Head of caudate nucleus (tissue), 42 donors: ENCODE measurements around the gene RTN4RL1.

Experiments used
- DNase-seq, 42 donors: peaks; one replicate each; pipeline versions ENCODE4 v3.0.0 to v3.0.0-alpha.2; 2020 to 2021; ENCODE audit warnings: mixed read lengths in 7 of 42
- intact Hi-C: fragments of 100-400 bp; cut with DNase I; formaldehyde crosslinking; loops from one replicate; pipeline ENCODE4 v1.15.0; 2022

The RTN4RL1 gene

DNA sequence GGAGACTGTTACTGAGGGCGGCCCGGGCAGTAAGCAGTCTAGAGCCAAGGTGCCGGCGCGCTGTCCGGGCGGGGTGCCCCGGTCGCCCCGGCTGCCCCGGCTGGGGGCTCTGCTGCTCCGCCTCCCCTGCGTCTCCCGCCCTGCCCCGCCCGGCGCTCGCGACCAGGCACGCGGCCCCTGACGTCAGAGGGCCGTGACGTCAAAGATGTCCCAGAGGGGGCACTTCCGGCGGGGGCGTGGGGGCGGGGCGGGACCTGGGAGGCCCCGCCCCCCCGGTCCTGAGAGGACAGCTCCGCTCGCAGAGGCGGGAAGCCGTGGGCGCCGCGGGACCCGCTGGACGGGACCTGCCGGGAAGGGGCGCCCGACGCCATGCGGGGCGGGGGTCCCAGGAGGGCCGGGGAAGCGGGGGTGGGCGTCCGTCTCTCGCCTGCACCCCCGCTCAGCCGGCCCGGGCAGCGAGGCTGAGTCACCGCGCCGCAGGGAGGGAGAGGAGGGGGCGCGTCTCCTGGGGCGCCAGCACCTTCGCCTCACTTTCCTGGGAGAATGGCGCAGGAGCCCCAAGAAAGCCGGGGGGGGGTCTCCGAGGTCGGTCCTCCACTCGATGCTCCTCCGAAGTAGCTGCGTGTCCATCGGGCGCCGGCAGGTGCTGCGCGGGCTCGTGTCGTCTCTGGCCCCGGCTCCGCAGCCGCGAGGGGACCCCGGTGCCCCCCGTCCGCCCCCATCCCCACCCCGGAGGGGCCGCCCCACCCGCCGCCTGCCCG is 25.3 kb upstream of the RTN4RL1 start:
- intact Hi-C loops = no loop called here
- DNase-seq = peak in 35 of 42 donors; percentile 39 to 84 (median 63)

DNA sequence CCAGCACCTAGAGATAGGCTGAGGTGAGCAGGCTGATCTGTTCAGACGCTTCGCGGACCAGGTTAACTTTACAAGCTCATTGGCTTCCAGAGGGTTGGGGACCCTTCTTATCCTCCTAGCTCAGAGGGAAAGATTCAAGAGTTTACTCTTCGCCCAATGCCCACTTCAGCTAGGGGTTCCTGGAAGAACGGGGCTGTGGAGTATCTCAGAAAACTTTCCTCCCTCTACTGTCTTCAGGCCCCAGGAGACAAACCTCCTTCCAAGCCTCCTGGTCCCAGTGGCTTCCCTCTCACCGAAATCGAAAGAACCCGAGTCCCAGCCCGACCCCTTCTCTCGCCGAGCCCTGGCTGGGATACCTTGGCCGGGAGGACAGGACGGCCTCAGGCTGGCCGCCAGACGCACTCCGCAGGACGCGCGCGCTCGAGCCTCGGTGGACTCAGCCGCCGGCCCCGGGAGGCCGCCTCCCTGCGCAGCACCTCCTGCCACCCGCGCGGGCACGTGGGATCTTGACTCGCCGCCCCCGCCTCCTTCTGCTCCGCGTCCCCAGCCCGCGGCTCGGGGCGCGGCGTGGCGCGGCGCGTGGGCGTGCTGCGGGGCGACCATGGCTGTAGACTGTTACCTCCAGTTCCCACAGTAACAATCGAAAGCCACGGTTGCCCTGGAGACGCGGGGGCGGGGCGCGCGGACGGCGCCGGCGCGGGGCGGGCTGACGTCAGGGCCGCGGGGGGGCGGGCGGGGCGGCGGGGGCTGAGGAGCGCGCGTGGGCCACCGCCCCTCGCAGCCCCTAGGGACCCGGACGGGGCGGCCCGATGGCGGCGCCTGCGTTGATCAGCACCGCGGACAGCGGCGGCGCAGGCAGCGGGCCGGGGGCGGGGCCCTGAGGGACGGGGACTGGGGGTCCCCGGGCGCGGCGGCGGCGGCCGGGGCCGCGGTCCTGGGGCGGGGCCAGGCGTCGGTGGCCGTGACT is 24.5 kb upstream of the RTN4RL1 start:
- intact Hi-C loops = loop anchor here (10.0 kb wide), 1 partner anchor 335 kb away; the partner anchor contains the start of gene TLCD2
- DNase-seq = peak; percentile 46 to 91 (median 82)

DNA sequence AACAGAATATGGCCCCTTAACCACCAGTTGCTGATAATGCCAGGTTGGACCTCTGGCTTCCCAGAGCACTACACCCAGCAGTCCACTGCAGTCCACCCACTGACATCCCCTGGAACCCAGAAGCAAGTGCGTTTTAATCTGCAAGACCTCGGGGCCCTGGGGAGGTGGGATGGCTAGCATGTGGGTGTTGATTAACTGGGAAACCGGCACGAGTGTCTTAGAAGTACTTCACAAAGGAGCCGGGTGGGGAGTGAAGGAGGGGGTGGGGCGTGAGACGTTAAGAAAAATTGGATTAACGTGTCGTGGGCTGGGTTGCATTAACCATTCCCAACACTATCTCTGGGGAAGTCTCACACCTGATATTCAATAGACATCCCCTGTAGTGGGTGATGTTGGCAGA is 23.7 kb upstream of the RTN4RL1 start:
- intact Hi-C loops = loop anchor here (10.0 kb wide), 1 partner anchor 334 kb away; the partner anchor contains the start of gene TLCD2
- no peak for DNase-seq

DNA sequence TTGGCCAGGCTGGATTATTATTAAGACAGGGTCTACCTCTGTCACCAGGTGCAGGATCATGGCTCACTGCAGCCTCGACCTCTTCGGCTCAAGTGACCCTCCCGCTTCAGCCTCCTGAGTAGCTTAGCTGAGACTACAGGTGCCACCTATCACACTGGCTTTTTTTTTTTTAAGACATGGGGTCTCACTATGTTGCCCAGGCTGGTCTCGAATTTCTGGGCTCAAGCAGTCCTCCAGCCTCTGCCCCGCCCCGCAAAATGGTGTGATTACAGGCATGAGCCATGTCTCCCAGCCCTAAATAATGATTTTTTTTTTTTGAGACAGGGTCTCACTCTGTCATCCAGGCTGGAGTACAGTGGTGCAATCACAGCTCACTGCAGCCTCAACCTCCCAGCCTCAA is 22.5 kb upstream of the RTN4RL1 start:
- intact Hi-C loops = loop anchor here (10.0 kb wide), 1 partner anchor 333 kb away; the partner anchor contains the start of gene TLCD2

DNA sequence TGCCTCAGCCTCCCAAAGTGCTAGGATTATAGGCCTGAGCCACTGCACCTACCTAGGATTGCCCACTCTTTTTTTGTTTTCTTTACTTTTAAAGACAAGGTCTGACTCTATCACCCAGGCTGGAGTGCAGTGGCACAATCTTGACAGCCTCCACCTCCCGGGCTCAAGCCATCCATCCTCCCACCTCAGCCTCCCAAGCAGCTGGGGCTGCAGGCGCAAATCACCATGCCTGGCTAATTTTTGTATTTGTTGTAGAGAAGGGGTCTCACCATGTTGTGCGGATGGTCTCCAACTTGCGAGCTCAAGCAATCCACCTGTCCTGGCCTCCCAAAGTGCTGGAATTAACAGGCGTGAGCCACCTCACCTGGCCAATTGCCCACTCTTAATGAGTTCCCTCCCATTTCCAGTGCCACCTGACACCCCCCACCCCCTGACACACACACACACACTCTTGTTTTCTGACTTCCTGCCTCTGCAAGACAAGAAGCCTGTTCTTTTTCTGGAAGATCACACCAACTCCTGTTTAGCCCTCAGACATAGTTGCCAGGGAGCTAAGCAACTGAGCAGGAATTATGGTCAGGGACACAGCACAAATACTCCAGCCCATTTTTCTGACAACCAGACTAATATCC is 19.2 kb upstream of the RTN4RL1 start:
- intact Hi-C loops = loop anchor here (10.0 kb wide), 1 partner anchor 330 kb away; the partner anchor contains the start of gene TLCD2
- no peak for DNase-seq

More for the DNA sequence above, 22.5 kb upstream of the RTN4RL1 start:
- no peak for DNase-seq

DNA sequence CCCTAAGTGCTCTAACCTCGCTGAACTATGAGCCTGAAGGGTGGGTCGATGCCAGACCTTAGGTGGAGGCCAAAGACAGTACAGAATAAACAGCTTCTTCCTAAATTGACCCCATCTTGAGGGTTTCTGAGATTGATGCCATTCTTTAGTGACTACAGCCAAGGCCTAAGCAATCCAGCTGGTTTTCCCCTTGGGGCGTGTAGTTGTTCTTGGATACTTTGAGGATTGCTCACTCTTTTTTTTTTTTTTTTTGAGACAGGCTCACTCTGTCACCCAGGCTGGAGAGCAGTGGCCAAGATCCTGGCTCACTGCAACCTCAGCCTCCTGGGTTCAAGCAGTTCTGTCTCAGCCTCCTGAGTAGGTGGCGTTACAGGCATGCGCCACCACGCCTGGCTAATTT is 18.7 kb upstream of the RTN4RL1 start:
- intact Hi-C loops = loop anchor here (10.0 kb wide), 1 partner anchor 329 kb away; the partner anchor contains the start of gene TLCD2
- no peak for DNase-seq

DNA sequence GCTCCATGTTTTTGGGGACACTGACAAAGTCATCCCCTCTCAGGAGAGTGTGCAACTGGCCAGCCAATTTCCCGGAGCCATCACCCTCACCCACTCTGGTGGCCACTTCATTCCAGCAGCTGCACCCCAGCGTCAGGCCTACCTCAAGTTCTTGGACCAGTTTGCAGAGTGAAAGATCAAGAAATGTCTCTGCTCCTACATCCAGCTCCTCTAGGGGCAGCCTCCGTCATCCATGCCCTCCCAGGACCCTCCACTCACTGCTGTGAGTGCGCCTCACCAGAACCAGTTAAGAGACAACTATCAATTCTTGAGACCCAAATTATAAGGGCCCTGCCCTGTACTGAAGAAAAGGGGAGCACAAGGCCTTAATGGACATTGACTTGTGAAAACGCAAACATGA is 17.8 kb upstream of the RTN4RL1 start:
- intact Hi-C loops = loop anchor here (10.0 kb wide), 1 partner anchor 328 kb away; the partner anchor contains the start of gene TLCD2
- no peak for DNase-seq

DNA sequence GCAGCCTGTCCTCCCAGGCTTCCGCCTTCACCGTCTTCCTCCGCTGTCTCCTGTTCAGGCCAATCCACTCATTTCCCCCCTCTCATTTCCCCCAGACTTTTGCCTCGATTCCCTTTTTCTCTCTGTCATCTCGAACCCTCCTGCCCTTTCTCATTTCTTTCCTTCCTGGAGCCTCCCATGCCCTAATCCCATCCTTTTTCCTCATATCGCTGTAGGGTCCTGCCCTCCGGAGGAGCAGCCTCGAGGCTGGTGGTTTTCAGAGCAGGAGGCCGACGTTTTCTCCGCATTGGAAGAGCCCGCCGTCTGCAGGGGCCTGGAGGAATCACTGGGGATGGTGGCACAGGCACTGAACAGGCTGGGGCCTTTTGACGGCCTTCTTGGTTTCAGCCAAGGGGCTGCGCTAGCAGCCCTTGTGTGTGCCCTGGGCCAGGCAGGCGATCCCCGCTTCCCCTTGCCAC is 17.3 kb upstream of the RTN4RL1 start:
- DNase-seq = peak in 8 of 42 donors; percentile 32 to 63 (median 44)
- intact Hi-C loops = loop anchor here (10.0 kb wide), 1 partner anchor 328 kb away; the partner anchor contains the start of gene TLCD2

DNA sequence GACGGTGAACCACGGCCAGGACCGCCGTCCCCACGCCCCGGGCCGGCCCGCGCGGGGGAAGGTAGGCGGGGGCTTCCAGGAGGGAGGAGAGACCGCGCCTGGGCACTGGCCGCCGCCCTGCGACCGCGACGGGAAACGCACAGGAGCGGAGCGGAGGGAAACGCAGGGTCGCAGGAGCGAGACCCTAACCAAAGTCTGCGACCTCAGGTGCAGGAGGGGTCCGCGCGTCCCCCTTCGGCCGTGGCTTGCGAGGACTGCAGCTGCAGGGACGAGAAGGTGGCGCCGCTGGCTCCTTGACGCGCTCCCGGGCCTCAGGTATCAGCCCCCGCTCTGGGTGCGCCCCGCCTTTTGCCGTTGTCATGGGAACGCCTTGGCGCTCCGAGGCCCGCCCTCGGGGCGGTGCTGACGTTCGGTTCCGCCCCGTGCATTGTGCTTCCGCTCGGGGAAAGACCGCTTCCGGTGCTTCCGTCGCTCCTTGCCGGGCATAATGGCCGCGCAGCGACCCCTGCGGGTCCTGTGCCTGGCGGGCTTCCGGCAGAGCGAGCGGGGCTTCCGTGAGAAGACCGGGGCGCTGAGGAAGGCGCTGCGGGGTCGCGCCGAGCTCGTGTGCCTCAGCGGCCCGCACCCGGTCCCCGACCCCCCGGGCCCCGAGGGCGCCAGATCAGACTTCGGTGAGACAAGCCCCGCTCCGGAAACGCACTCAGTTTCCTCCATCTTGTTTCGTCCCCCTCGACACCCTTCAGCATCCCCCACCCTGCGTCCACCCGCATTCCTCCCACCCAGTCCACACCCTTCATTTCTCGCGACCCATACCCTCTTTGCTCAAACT is 16.6 kb upstream of the RTN4RL1 start, which contains the start of gene OVCA2:
OVCA2 (plus strand) TSS at position 462 of the 829 bp plus-strand sequence; CDS start at position 488, 26 bp downstream.
- DNase-seq = peak; percentile 86 to 98 (median 96)
- intact Hi-C loops = loop anchor here (10.0 kb wide), 1 partner anchor 327 kb away; the partner anchor contains the start of gene TLCD2

DNA sequence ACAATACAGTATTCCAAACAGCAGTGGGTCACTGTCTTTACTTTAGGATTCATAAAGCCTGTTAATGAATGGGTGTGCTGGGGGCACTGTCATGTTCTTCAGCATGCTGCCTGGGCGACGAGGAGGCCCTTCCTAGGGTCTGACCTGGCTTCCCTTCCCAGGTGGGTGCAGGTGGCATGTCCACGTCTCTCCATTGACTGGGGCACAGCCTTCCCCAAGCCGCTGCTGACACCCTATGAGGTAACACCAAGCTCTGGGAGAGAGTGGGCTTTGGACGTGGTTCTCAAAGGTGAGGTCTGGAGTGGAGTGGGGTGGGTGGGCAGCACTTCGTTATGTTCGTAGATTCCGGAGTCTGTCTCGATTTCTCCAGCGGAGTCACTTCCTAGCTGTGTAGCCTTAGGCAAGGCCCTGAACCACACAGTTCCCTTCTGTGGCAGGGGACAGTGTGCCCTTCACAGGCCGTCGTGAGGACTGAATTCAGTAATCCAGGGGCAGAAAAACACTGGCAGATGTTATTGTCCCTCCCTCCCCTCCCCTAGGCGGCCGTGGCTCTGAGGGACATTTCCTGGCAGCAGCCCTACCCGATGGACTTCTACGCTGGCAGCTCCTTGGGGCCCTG is 15.9 kb upstream of the RTN4RL1 start:
- no peak for DNase-seq
- intact Hi-C loops = loop anchor here (10.0 kb wide), 1 partner anchor 326 kb away; the partner anchor contains the start of gene TLCD2

DNA sequence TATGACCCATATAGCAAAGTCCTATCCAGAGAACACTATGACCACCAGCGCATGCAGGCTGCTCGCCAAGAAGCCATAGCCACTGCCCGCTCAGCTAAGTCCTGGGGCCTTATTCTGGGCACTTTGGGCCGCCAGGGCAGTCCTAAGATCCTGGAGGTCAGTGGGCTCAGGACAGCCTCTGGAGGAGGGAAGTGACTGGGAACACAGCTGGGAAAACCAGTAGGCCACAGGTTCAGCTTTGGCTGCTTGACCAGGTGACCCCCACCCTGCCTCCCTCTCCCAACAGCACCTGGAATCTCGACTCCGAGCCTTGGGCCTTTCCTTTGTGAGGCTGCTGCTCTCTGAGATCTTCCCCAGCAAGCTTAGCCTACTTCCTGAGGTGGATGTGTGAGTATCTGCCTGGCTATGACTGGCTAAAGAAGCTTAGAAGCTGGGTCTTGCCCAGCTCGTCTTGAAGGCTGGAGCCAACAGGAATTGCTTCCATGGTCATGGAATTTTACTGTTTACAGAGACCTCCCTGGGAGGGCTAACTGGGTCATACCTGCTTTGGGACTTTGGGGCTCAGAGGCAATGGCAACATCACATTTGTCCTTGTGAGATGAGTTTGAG is 15.2 kb upstream of the RTN4RL1 start:
- intact Hi-C loops = loop anchor here (10.0 kb wide), 1 partner anchor 326 kb away; the partner anchor contains the start of gene TLCD2

DNA sequence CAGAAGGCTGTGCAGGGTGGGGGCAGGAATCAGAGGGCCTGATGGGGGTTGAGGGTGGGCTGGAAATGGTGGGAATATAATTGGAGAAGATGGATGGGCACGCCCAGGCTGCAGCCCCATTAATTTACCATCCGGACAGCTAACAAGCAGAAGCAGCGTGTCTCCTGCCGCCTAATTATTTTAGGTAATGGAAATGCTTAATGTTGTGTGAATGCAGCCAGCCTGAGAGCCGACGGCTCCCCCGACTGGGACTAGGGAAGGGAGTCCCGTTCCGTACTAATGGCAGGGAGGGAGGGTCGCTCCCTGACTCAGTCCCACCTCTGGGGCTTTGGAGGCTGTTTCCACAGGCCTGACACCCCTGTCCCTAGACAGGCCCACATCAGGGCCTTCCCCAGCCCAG is 12.0 kb upstream of the RTN4RL1 start:
- no peak for DNase-seq
- intact Hi-C loops = no loop called here

More for the DNA sequence above, 15.2 kb upstream of the RTN4RL1 start:
- DNase-seq = no peak

DNA sequence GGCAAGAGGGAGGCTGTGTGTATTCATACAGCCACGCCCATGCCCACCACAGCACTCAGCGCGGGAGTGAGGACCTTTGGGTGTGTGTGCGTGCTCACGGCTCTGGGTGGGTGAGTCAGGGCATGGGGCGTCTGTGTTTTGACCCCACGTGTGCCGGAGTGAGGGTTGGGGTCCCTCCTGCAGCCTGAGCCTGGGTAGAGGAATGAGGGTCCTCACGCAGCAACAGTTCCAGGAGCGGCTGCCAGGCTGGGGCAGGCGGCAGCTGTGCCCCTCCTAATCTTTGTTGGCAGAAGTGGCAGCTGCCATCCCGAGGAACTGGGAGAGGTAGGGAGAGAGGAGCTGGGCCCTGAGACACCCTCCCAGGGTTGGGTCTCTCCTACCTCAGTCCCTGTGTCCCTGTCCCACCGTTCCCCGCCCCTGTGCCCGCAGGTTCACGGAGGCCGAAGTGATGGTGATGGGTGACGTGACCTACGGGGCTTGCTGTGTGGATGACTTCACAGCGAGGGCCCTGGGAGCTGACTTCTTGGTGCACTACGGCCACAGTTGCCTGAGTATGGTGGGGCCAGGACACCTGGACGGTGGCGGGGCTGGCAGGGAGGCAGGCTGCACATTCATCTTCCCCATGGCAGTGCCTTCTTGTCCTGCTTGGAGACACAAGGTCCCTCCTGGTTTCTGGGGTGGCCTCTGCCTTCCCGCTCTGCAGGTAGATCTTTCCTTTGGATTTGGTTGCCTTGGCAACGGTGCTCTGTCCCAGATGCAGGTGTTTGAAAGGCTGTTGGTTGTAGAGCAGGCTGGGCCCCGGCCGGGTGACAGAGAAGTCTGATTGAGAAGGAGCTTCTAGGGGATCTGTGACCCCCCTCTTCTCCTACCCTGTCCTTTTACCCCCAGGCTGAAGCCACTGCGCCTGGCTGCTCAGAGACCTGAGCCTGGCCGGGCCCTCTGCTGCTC is 10.7 kb upstream of the RTN4RL1 start:
- intact Hi-C loops = no loop called here
- peak in 10 of 42 donors; percentile 31 to 65 (median 53) for DNase-seq

DNA sequence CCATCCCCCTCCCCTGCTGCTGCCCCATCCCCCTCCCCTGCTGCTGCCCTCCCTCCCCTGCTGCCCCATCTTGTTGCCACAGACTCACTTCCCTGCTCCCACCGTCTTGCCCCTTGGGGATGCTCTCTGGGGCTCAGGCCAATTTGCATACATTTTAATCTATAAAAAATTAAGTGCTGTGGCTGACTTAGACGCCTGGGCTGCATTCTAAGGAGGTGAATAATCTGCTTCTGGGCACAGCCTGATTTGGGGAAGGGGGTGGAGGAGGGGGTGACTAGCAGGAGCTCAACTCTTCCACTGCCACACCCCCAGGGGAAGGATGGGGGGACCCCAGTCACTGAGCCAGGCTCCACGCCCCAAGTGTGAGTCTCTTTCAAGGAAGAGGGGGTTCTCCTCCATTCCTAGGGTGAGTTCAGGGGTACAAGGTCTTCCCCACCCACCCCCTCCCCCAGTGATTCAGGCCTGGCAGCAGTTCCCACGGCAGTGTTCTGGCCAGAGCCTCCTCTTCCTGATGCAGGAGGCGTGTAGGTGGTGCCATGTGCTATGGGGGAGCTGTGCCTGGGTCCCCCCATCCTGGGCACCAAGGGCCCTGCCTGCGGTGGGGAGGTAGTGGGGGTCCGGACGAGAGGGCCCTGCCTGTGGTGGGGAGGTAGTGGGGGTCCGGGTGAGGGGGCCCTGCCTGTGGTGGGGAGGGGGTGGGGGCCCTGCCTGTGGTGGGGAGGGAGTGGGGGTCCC is 9.8 kb upstream of the RTN4RL1 start:
- intact Hi-C loops = loop anchor here (5.0 kb wide), 1 partner anchor 128 kb away; no protein-coding TSS in a partner anchor
- DNase-seq = no peak

DNA sequence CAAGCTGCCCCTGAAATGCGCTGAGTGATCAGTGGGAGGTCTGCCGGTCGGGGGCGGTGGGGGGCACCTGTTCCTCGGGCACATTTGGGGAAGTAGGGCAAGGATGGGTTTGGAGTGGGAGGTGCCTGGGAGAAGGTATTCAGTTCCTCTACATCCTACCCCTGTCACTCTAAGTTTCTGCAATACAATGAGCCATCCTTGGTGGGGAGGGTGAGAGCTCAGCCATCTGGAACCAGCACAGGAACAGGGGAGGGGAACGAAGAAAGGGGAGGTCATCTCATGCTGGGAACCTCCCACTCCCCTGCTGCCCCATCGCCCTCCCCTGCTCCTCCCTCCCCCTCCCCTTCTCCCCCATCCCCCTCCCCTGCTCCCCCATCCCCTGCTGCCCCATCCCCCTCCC is 9.0 kb upstream of the RTN4RL1 start:
- DNase-seq = peak in 13 of 42 donors; percentile 23 to 79 (median 56)
- intact Hi-C loops = loop anchor here (5.0 kb wide), 1 partner anchor 127 kb away; no protein-coding TSS in a partner anchor
